Measurements from ENCODE around the gene PLEKHA6. TPM values are rescaled to one million over a fixed set of nuclear protein-coding genes. Genes with fewer than 3 reads are reported as not detected.

The PLEKHA6 gene
- polyA plus RNA-seq, 3 donors: 0.08 TPM; not detected in 1

DNA sequence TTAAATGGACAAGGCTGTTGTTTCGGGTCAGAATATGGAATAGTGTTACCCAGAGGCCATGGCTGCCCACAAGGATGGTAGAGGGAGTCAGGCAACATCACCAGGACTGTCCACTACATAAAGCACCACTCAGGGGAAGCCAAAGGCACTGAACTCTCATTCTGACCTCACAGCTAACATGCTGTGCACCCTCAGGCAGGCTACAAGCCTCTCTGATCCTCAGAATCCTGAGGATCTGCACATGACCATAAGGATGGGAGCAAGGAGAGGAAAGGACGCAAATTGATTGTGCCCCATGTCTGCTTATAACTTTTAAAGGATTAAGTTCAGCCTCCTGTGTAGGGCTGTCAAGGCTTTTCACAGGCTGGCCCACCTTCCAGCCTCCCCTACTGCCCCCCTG, 38.7 kb downstream of the PLEKHA6 start:
- intact Hi-C loops (cut with micrococcal nuclease): no loop called here
- Histone ChIP-seq H3K4me2 (replicated peaks; ENCODE audit: extremely low read depth, low read length, poor library complexity, severe bottlenecking) (no peak overlapping the region), H3K27me3 (ENCODE audit: control insufficient read depth in 2 of 2, insufficient read depth in 2 of 2, low read length in 2 of 2) (no peaks in the 10 kb centered on the region), H3K36me3 (replicated peaks in 1 of 2; ENCODE audit: control insufficient read depth in 1 of 2, insufficient read depth in 2 of 2, low read length in 2 of 2) (no peaks in the 10 kb centered on the region), H3K79me2 (ENCODE audit: insufficient read depth, low read length) (no peaks in the 10 kb centered on the region), H3K27ac (ENCODE audit: low read depth in 1 of 2, low read length in 2 of 2) (no peak overlapping the region), H3K9ac (ENCODE audit: insufficient read depth, low read length, poor library complexity, severe bottlenecking) (no peak overlapping the region), H3K9me3 (replicated peaks in 1 of 2; ENCODE audit: control insufficient read depth in 1 of 2, insufficient read depth in 1 of 2, low read length in 2 of 2) (no peaks in the 10 kb centered on the region), H3K4me3 (replicated peaks in 1 of 3; ENCODE audit: low read depth in 2 of 3, low read length in 3 of 3) (no peak overlapping the region), H4K20me1 (ENCODE audit: insufficient read depth, low read length) (no peaks in the 10 kb centered on the region), H2AFZ (ENCODE audit: insufficient read depth, low read depth, low read length, poor library complexity, severe bottlenecking) (no peak overlapping the region), H3K4me1 (ENCODE audit: control insufficient read depth in 1 of 2, insufficient read depth in 2 of 2, low read length in 2 of 2) (no peaks in the 10 kb centered on the region)
- DNase-seq: no peak
- no CpG with 5 or more reads among the region's 2 CpGs for WGBS (ENCODE audit: insufficient coverage)
- Mint-ChIP-seq H3K9me3 (peaks cover 0 to under 1% (median 0%) of the 10 kb centered on the region in 7 donors), H3K27ac (no peak overlapping the region), H3K27me3 (ENCODE audit: low read depth in 3 of 3) (peaks cover 2 to 12% (median 5%) of the 10 kb centered on the region in 3 donors), H3K36me3 (no peaks in the 10 kb centered on the region), H3K4me1 (no peaks in the 10 kb centered on the region), H3K4me3 (no peak overlapping the region)
- TF ChIP-seq, protein P1, sequence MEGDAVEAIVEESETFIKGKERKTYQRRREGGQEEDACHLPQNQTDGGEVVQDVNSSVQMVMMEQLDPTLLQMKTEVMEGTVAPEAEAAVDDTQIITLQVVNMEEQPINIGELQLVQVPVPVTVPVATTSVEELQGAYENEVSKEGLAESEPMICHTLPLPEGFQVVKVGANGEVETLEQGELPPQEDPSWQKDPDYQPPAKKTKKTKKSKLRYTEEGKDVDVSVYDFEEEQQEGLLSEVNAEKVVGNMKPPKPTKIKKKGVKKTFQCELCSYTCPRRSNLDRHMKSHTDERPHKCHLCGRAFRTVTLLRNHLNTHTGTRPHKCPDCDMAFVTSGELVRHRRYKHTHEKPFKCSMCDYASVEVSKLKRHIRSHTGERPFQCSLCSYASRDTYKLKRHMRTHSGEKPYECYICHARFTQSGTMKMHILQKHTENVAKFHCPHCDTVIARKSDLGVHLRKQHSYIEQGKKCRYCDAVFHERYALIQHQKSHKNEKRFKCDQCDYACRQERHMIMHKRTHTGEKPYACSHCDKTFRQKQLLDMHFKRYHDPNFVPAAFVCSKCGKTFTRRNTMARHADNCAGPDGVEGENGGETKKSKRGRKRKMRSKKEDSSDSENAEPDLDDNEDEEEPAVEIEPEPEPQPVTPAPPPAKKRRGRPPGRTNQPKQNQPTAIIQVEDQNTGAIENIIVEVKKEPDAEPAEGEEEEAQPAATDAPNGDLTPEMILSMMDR (IDR thresholded peaks at IDR 0.05): no peak

DNA sequence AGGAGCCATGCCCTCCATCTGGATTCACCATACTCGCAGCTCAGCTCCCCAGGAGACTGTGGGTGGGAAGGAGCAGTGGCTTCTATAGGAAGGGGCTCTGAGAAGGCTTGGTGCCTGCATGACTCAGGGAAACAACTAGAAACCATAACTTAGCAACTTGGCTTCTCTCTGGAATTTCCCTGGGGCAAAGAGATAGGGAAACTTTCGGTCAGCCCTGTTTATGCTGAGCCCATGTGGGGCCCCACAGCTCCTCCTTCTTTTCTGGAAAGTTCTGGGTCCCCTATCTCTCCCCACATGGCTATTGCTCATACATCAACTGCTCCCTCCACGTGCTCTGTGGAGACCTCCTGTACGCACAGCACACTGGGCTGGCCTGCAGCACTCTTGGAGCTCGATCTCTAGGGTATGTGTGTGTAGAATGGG, 39.3 kb downstream of the PLEKHA6 start:
- H3K9me3 Mint-ChIP-seq: peaks cover 0 to 2% (median 0%) of the 10 kb centered on the region in 7 donors
- H3K4me3 ChIP-seq (replicated peaks in 1 of 3; ENCODE audit: low read depth in 2 of 3, low read length in 3 of 3): no peak overlapping the region
- H3K27me3 Mint-ChIP-seq (ENCODE audit: low read depth in 3 of 3): peaks cover 2 to 12% (median 5%) of the 10 kb centered on the region in 3 donors
- H4K20me1 ChIP-seq (ENCODE audit: insufficient read depth, low read length): no peaks in the 10 kb centered on the region
- H2AFZ ChIP-seq (ENCODE audit: insufficient read depth, low read depth, low read length, poor library complexity, severe bottlenecking): no peak overlapping the region
- no peak overlapping the region for H3K4me2 ChIP-seq (replicated peaks; ENCODE audit: extremely low read depth, low read length, poor library complexity, severe bottlenecking)
- no peaks in the 10 kb centered on the region for H3K36me3 ChIP-seq (replicated peaks in 1 of 2; ENCODE audit: control insufficient read depth in 1 of 2, insufficient read depth in 2 of 2, low read length in 2 of 2)
- H3K9ac ChIP-seq (ENCODE audit: insufficient read depth, low read length, poor library complexity, severe bottlenecking): no peak overlapping the region
- TF ChIP-seq, protein P1 (IDR thresholded peaks at IDR 0.05): no peak
- H3K36me3 Mint-ChIP-seq: no peaks in the 10 kb centered on the region
- H3K27ac ChIP-seq (ENCODE audit: low read depth in 1 of 2, low read length in 2 of 2): no peak overlapping the region
- H3K4me1 ChIP-seq (ENCODE audit: control insufficient read depth in 1 of 2, insufficient read depth in 2 of 2, low read length in 2 of 2): no peaks in the 10 kb centered on the region
- H3K9me3 ChIP-seq (replicated peaks in 1 of 2; ENCODE audit: control insufficient read depth in 1 of 2, insufficient read depth in 1 of 2, low read length in 2 of 2): no peaks in the 10 kb centered on the region
- H3K4me1 Mint-ChIP-seq: no peaks in the 10 kb centered on the region
- no peaks in the 10 kb centered on the region for H3K79me2 ChIP-seq (ENCODE audit: insufficient read depth, low read length)
- intact Hi-C loops (cut with micrococcal nuclease): no loop called here
- no peak overlapping the region for H3K27ac Mint-ChIP-seq
- no peak overlapping the region for H3K4me3 Mint-ChIP-seq
- H3K27me3 ChIP-seq (ENCODE audit: control insufficient read depth in 2 of 2, insufficient read depth in 2 of 2, low read length in 2 of 2): no peaks in the 10 kb centered on the region
- 100% methylated on average over 1 of the region's 5 CpGs for WGBS (ENCODE audit: insufficient coverage)
- no peak for DNase-seq

Measured in CD14-positive monocyte (primary cell).